CD4-positive, alpha-beta T cell treated with Interleukin-6 at 100 ng/mL for 8 hours (primary cell): ENCODE measurements around the gene ITPRIPL1.

Experiments used
- DNase-seq: peaks from one replicate; pipeline ENCODE4 v3.0.0-alpha.2; 2020; ENCODE audit warnings: mixed read lengths, low spot score

Gene ITPRIPL1

GRCh38 chr2:96320728-96321622 is 4.1 kb upstream of the ITPRIPL1 start:
- no peak for DNase-seq

GRCh38 chr2:96323849-96324248 is 1.3 kb upstream of the ITPRIPL1 start:
- DNase-seq = no peak

- DNase-seq = no peak
These were observed 436 bp upstream of the ITPRIPL1 start for GRCh38 chr2:96324721-96325040.

GRCh38 chr2:96325884-96326255 is 753 bp downstream of the ITPRIPL1 start:
- DNase-seq = peak; percentile 66

GRCh38 chr2:96326564-96326963 is 1.4 kb downstream of the ITPRIPL1 start:
- DNase-seq = no peak

GRCh38 chr2:96326990-96327820 is 2.1 kb downstream of the ITPRIPL1 start:
- no peak for DNase-seq

- no peak for DNase-seq
These were observed 4.3 kb downstream of the ITPRIPL1 start for GRCh38 chr2:96329456-96329855.

GRCh38 chr2:96329874-96330273 is 4.8 kb downstream of the ITPRIPL1 start:
- DNase-seq = no peak

GRCh38 chr2:96330407-96330806 is 5.3 kb downstream of the ITPRIPL1 start:
- no peak for DNase-seq

GRCh38 chr2:96333708-96334107 is 8.6 kb downstream of the ITPRIPL1 start:
- no peak for DNase-seq

GRCh38 chr2:96336104-96336775 is 11.1 kb downstream of the ITPRIPL1 start:
- no peak for DNase-seq

- no peak for DNase-seq
These were observed 11.8 kb downstream of the ITPRIPL1 start for GRCh38 chr2:96336873-96337272.

- no peak for DNase-seq
These were observed 15.6 kb downstream of the ITPRIPL1 start for GRCh38 chr2:96340493-96341414.

- DNase-seq = no peak
These were observed 16.5 kb downstream of the ITPRIPL1 start for GRCh38 chr2:96341641-96342040.

- peak; percentile 60 for DNase-seq
These were observed 17.0 kb downstream of the ITPRIPL1 start for GRCh38 chr2:96342085-96342484.

GRCh38 chr2:96344011-96344410 is 18.9 kb downstream of the ITPRIPL1 start:
- DNase-seq = peak; percentile 76

- peak; percentile 33 for DNase-seq
These were observed 20.3 kb downstream of the ITPRIPL1 start for GRCh38 chr2:96345438-96345837.

- DNase-seq = no peak
These were observed 20.8 kb downstream of the ITPRIPL1 start for GRCh38 chr2:96345868-96346462.

GRCh38 chr2:96347395-96347794 is 22.3 kb downstream of the ITPRIPL1 start:
- DNase-seq = no peak

- no peak for DNase-seq
These were observed 28.0 kb downstream of the ITPRIPL1 start for GRCh38 chr2:96353032-96353561.

- DNase-seq = no peak
These were observed 28.5 kb downstream of the ITPRIPL1 start for GRCh38 chr2:96353606-96354101.
